GM13976 (cell line): ENCODE measurements around the gene TRAF4.
A peak's percentile ranks its signal among the peaks of the same experiment; 100 is the strongest.
"Not testable (repeated sequence)": the region's sequence is repeated elsewhere in the genome, so short reads cannot be mapped to it uniquely, and the experiment has no call there.

Experiments
- DNase-seq: peaks from one replicate; pipeline ENCODE4 v3.0.0; 2012; ENCODE audit warnings: low spot score
- CTCF ChIP-seq: IDR thresholded peaks from 2 replicates; pipeline ENCODE4 v1.5.1; 2012; ENCODE audit warnings: borderline replicate concordance, mild to moderate bottlenecking; ENCODE audit not compliant: insufficient read depth; ENCODE audit errors: extremely low read depth, missing control alignments, control extremely low read depth
- in situ Hi-C: fragments of 300-500 bp; cut with MboI; formaldehyde crosslinking; loops from one replicate; pipeline ENCODE4 v1.12.0; 2022; ENCODE audit warnings: low sequenced_read_pairs, mixed read lengths, inconsistent platforms; ENCODE audit not compliant: unreplicated experiment

TRAF4 gene

GRCh38 chr17:28722417-28723158, 21.2 kb upstream of the TRAF4 start:
- TF ChIP-seq CTCF: no peak
- in situ Hi-C loops: no loop called here
- DNase-seq: no peak

DNA sequence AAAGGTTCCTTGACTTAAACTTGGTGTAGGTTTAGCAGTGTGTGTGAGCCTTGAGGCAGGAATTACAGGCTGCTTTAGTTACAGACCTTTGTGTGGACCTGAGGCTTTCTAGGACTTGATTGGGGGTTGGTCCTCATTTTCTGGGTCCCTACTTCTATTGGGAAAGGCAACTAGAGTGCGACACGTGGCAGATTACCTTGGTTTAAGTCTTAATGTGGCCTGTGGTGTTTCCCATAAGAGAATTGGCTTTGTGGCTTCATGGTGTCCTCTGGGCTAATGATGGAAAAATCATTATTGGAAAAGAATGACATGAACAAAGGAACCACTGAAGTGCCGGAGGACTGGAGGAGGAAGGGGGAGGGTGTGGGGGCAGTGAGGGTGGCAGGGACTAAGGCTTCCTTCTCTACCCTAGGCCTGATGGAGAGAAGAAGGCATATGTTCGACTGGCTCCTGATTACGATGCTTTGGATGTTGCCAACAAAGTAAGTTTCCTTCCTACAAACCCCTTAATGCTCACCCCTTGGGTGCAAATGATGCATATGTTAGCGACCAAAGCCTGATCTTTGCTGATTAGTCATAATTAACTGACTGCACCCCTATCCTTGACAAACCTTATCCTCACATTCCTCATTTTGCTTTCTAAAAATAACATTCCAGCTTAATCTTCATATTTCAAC, 20.5 kb upstream of the TRAF4 start:
- in situ Hi-C loops: no loop called here
- no peak for DNase-seq
- no peak for TF ChIP-seq CTCF

DNA sequence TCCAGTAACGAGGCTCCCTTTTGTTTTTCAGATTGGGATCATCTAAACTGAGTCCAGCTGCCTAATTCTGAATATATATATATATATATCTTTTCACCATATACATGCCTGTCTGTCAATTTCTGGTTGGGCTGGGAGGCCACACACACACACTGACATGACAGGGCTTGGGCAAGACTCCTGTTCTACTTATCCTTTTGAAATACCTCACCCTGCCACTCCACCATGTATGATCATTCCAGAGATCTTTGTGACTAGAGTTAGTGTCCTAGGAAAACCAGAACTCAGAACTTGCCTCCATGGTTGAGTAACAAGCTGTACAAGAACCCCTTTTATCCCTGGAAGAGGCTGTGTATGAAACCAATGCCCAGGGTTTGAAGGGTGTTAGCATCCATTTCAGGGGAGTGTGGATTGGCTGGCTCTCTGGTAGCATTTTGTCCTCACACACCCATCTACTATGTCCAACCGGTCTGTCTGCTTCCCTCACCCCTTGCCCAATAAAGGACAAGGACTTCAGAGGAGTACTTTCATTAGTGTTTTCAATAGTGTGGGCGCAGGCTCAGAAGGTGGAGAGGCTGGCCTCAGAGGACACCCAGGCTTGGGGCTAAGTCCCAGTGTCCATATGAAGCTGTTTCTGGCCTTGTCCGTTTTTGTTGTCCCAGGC, 19.8 kb upstream of the TRAF4 start:
- DNase-seq, in situ Hi-C loops: not testable (repeated sequence)

DNA sequence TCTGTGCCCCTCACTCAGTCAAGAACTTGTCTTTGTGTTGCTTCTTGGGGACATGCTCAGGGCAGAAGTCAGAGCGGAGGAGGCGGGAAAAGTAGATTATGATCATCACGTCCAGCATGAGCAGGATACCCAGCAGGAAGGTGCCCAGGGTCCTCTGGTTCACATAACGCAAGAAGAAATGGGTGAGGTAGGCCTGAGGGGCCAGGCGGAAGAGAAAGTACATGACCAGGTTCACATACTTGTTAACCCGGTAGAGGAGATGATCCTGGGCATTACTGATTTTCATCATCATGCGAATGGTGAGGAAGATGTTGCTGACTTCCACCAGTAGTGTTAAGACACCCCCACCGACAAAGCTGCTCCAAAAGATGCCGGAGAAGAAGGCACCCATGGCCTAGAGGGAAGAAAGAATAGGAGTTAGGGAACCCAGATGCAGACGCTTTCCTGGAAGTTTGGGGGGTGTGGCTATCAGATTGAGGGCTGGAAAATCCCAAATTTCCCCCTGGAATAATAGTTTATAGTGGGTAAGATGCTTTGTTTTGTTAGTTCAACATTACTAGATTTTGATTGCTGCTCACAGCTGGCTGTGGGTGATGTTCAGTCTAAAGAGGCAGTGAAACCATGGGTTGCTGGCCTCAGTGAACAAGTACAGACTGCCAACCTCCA, 19.2 kb upstream of the TRAF4 start:
- in situ Hi-C loops: loop anchor here (25.0 kb wide), 1 partner anchor 388 kb away; no protein-coding TSS in a partner anchor
- TF ChIP-seq CTCF: no peak
- DNase-seq: no peak

- peak; percentile 3 for TF ChIP-seq CTCF
- in situ Hi-C loops: loop anchor here (25.0 kb wide), 1 partner anchor 387 kb away; no protein-coding TSS in a partner anchor
- no peak for DNase-seq
Measured at GRCh38 chr17:28725166-28725659, 18.6 kb upstream of the TRAF4 start.

GRCh38 chr17:28725660-28726225, 18.1 kb upstream of the TRAF4 start:
- TF ChIP-seq CTCF: no peak
- in situ Hi-C loops: loop anchor here (25.0 kb wide), 1 partner anchor 387 kb away; no protein-coding TSS in a partner anchor
- no peak for DNase-seq
